HepG2 (cell line): Measurements from ENCODE around the gene NUBP2. TPM values are rescaled to one million over a fixed set of nuclear protein-coding genes. Genes with fewer than 3 reads are reported as not detected.

ENCODE experiments used
- ARID5B ChIP-seq: IDR thresholded peaks from 2 replicates; pipeline ENCODE4 v1.4.0; 2020; ENCODE audit warnings: mild to moderate bottlenecking, missing genetic modification reagents
- BRD4 ChIP-seq: sonication (generic); formaldehyde crosslinking; IDR thresholded peaks from 2 replicates; pipeline ENCODE4 v1.4.0; 2020; ENCODE audit warnings: missing genetic modification reagents
- CREM ChIP-seq, 2 experiments: sonication (generic) in 1 of 2; formaldehyde crosslinking in 1 of 2; IDR thresholded peaks; 2 replicates each; pipeline versions ENCODE4 v1.4.0 to v1.6.1; 2016 to 2020; ENCODE audit warnings: antibody characterized with exemption in 1 of 2, mild to moderate bottlenecking in 1 of 2, missing genetic modification reagents in 1 of 2
- DRAP1 ChIP-seq: IDR thresholded peaks from 2 replicates; pipeline ENCODE4 v1.6.1; 2016; ENCODE audit warnings: missing genetic modification reagents, missing compliant biosample characterization
- ELK4 ChIP-seq: sonication (generic); formaldehyde crosslinking; IDR thresholded peaks from 2 replicates; pipeline ENCODE4 v1.9.0; 2021; ENCODE audit warnings: missing genetic modification reagents, borderline replicate concordance
- FOXJ3 ChIP-seq: sonication (generic); formaldehyde crosslinking; IDR thresholded peaks from 2 replicates; pipeline ENCODE4 v1.4.0; 2020; ENCODE audit warnings: missing genetic modification reagents, mild to moderate bottlenecking, borderline replicate concordance
- GFI1 ChIP-seq: sonication (generic); formaldehyde crosslinking; IDR thresholded peaks from 2 replicates; pipeline ENCODE4 v1.5.0; 2020; ENCODE audit warnings: missing genetic modification reagents, mild to moderate bottlenecking, borderline replicate concordance
- HNRNPL ChIP-seq: fragments of 200-400 bp; formaldehyde crosslinking; IDR thresholded peaks from 2 replicates; pipeline ENCODE4 v1.6.1; 2017; ENCODE audit warnings: mild to moderate bottlenecking, low read depth, low read length
- MEF2D ChIP-seq: sonication (generic); formaldehyde crosslinking; IDR thresholded peaks from 2 replicates; pipeline ENCODE4 v1.5.1; 2020; ENCODE audit warnings: mild to moderate bottlenecking, missing genetic modification reagents
- PHF20 ChIP-seq: sonication (generic); formaldehyde crosslinking; IDR thresholded peaks from 2 replicates; pipeline ENCODE4 v1.5.0; 2020; ENCODE audit warnings: mild to moderate bottlenecking, missing genetic modification reagents
- POLR2G ChIP-seq: fragments of 200-400 bp; formaldehyde crosslinking; IDR thresholded peaks from 2 replicates; pipeline ENCODE4 v1.6.1; 2018; ENCODE audit warnings: mild to moderate bottlenecking, low read depth, low read length, moderate library complexity
- RFXAP ChIP-seq: sonication (generic); formaldehyde crosslinking; IDR thresholded peaks from 2 replicates; pipeline ENCODE4 v1.4.0; 2020; ENCODE audit warnings: missing genetic modification reagents, borderline replicate concordance
- SNAPC4 ChIP-seq: sonication (generic); formaldehyde crosslinking; IDR thresholded peaks from 2 replicates; pipeline ENCODE4 v1.4.0; 2020; ENCODE audit warnings: mild to moderate bottlenecking, missing genetic modification reagents
- ZBTB21 ChIP-seq: sonication (generic); formaldehyde crosslinking; IDR thresholded peaks from 2 replicates; pipeline ENCODE4 v1.4.0; 2020; ENCODE audit warnings: missing genetic modification reagents
- ZFP36 ChIP-seq: fragments of 150-350 bp; IDR thresholded peaks from 2 replicates; pipeline ENCODE4 v1.6.1; 2018; ENCODE audit warnings: borderline replicate concordance, low read length, low read depth; ENCODE audit not compliant: partially characterized antibody
- ZNF10 ChIP-seq: sonication (generic); formaldehyde crosslinking; IDR thresholded peaks from 2 replicates; pipeline ENCODE4 v1.4.0; 2020; ENCODE audit warnings: mild to moderate bottlenecking, low read depth, missing genetic modification reagents, borderline replicate concordance
- ZNF557 ChIP-seq: sonication (generic); formaldehyde crosslinking; IDR thresholded peaks from 2 replicates; pipeline ENCODE4 v1.4.0; 2020; ENCODE audit warnings: missing genetic modification reagents
- ZNF839 ChIP-seq: sonication (generic); formaldehyde crosslinking; IDR thresholded peaks from 2 replicates; pipeline ENCODE4 v1.4.0; 2020; ENCODE audit warnings: missing genetic modification reagents, mild to moderate bottlenecking, borderline replicate concordance
- polyA plus RNA-seq, 8 experiments: library from polyadenylated mRNA; depleted of rRNA in 3 of 8; stranded (reverse) in 7 of 8; unstranded in 1 of 8; fragments of >200 nt; fragmentation: Illumina TruSeq in 4 of 8; extraction: Trizol in 4 of 8; gene quantifications; 2 replicates each; pipeline versions ENCODE4 v1.2.1 to v1.2.3, GENCODE V29; 2011 to 2016; ENCODE audit warnings: low read depth in 4 of 8, missing spikeins in 1 of 8, mixed read lengths in 1 of 8; ENCODE audit not compliant: insufficient read depth in 1 of 8
- total RNA-seq, 5 experiments: library from RNA; depleted of rRNA; stranded (reverse); fragments of >200 nt; fragmentation: Illumina TruSeq; extraction: Trizol; gene quantifications; 2 replicates each; pipeline ENCODE4 v1.2.3, GENCODE V29; 2016; ENCODE audit warnings: low read depth in 1 of 5

Gene NUBP2
- total and polyA plus RNA-seq, 2 of the 13 experiments (the other 11 are each of a cell fraction or from before 2014, with no cell fraction given) = 25.7 to 61.5 TPM

- TF ChIP-seq ZFP36 (no peak), CREM (IDR thresholded peaks at IDR 0.05) (no peak), CREM (CRISPR knock-in tag; IDR thresholded peaks at IDR 0.05) (no peak), PHF20 (peak; percentile 95), ARID5B (CRISPR knock-in tag) (no peak), RFXAP (CRISPR knock-in tag) (peak; percentile 55), ZBTB21 (CRISPR knock-in tag) (peak; percentile 53; the same call in 1 of the 2 replicates), BRD4 (peak; percentile 97), POLR2G (peak; percentile 84), ZNF10 (CRISPR knock-in tag) (no peak), ELK4 (CRISPR knock-in tag) (peak; percentile 80; the same call in 1 of the 2 replicates), DRAP1 (CRISPR knock-in tag) (peak; percentile 29), ZNF557 (CRISPR knock-in tag) (peak; percentile 67; the same call in 1 of the 2 replicates), FOXJ3 (CRISPR knock-in tag) (no peak), ZNF839 (CRISPR knock-in tag) (peak; percentile 80; the same call in 1 of the 2 replicates), MEF2D (no peak), GFI1 (CRISPR knock-in tag) (no peak), HNRNPL (0 out of 2 replicates have a peak, but pooled peaks have one; percentile 10), SNAPC4 (CRISPR knock-in tag) (no peak)
Measured at GRCh38 chr16:1772908-1773702, 9.7 kb upstream of the NUBP2 start, which contains the start of gene MRPS34 (continued).
